Testis (tissue), 2 donors: ENCODE results near the gene ADAT1.
A peak's percentile ranks its signal among the peaks of the same experiment; 100 is the strongest.

Experiments
- POLR2A ChIP-seq: fragments of 450-650 bp; IDR thresholded peaks from one replicate; pipeline ENCODE4 v1.6.1; 2017; ENCODE audit warnings: antibody characterized with exemption, mild to moderate bottlenecking, moderate library complexity
- TF ChIP-seq, protein P1 (sequence below), 3 experiments: fragments of 450-650 bp in 2 of 3; fragments of 200-600 bp in 1 of 3; sonication (generic) in 1 of 3; IDR thresholded peaks; one replicate each; pipeline ENCODE4 v1.5.1; 2016 to 2019; ENCODE audit warnings: antibody characterized with exemption in 3 of 3, mild to moderate bottlenecking in 2 of 3, moderate library complexity in 1 of 3

- TF ChIP-seq, protein P1, sequence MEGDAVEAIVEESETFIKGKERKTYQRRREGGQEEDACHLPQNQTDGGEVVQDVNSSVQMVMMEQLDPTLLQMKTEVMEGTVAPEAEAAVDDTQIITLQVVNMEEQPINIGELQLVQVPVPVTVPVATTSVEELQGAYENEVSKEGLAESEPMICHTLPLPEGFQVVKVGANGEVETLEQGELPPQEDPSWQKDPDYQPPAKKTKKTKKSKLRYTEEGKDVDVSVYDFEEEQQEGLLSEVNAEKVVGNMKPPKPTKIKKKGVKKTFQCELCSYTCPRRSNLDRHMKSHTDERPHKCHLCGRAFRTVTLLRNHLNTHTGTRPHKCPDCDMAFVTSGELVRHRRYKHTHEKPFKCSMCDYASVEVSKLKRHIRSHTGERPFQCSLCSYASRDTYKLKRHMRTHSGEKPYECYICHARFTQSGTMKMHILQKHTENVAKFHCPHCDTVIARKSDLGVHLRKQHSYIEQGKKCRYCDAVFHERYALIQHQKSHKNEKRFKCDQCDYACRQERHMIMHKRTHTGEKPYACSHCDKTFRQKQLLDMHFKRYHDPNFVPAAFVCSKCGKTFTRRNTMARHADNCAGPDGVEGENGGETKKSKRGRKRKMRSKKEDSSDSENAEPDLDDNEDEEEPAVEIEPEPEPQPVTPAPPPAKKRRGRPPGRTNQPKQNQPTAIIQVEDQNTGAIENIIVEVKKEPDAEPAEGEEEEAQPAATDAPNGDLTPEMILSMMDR (IDR thresholded peaks at IDR 0.05): peak in 1 of 3 experiments; percentile 3
- no peak for TF ChIP-seq POLR2A
Observed at GRCh38 chr16:75555707-75556430, 67.2 kb downstream of the ADAT1 start, which contains the start of gene TMEM231.
